NCI-H1694 (cell line): ENCODE measurements around the gene ING4.
"Not testable (repeated sequence)": the region's sequence is repeated elsewhere in the genome, so short reads cannot be mapped to it uniquely, and the experiment has no call there.

ENCODE experiments used
- DNase-seq: peaks from one replicate; lab custom pipeline; 2025; lab: John Stamatoyannopoulos, UW

The ING4 gene

GRCh38 chr12:6662906-6663742, at the start of gene ING4:
Gene ING4, minus strand, starts transcription at chr12:6663119. Its CDS starts 18 bp downstream, at chr12:6663101.
- DNase-seq: peak; percentile 100

- no peak for DNase-seq
These were observed 46.1 kb upstream of the ING4 start for GRCh38 chr12:6708960-6709394.

- DNase-seq: not testable (repeated sequence)
These were observed 45.4 kb upstream of the ING4 start for GRCh38 chr12:6708351-6708750.

- DNase-seq: no peak
These were observed 40.7 kb upstream of the ING4 start for GRCh38 chr12:6703631-6704030.

GRCh38 chr12:6701078-6701768, 38.3 kb upstream of the ING4 start:
- no peak for DNase-seq

- no peak for DNase-seq
These were observed 37.7 kb upstream of the ING4 start, which contains the start of gene PIANP for GRCh38 chr12:6700646-6701051. Gene PIANP, minus strand, starts transcription at chr12:6700815. Its CDS starts 2,754 bp downstream, at chr12:6698061.

- DNase-seq: no peak
These were observed 37.2 kb upstream of the ING4 start for GRCh38 chr12:6699989-6700645.

- no peak for DNase-seq
These were observed 36.5 kb upstream of the ING4 start for GRCh38 chr12:6699259-6699988.

GRCh38 chr12:6698352-6699046, 35.6 kb upstream of the ING4 start:
- DNase-seq: no peak

- peak; percentile 31 for DNase-seq
These were observed 34.8 kb upstream of the ING4 start for GRCh38 chr12:6697584-6698351.

GRCh38 chr12:6696690-6697583, 34.0 kb upstream of the ING4 start:
- no peak for DNase-seq

- DNase-seq: no peak
These were observed 32.6 kb upstream of the ING4 start for GRCh38 chr12:6695313-6696045.

GRCh38 chr12:6694701-6695100, 31.8 kb upstream of the ING4 start:
- no peak for DNase-seq

- no peak for DNase-seq
These were observed 31.0 kb upstream of the ING4 start for GRCh38 chr12:6693832-6694355.

- DNase-seq: no peak
These were observed 30.0 kb upstream of the ING4 start for GRCh38 chr12:6692888-6693287.

GRCh38 chr12:6691473-6691872, 28.6 kb upstream of the ING4 start:
- no peak for DNase-seq

GRCh38 chr12:6688999-6689882, 26.3 kb upstream of the ING4 start, which contains the start of gene ZNF384:
Gene ZNF384, minus strand, starts transcription at chr12:6689375. Its CDS starts 9,855 bp downstream, at chr12:6679520.
- peak; percentile 99 for DNase-seq
